HPDE6-E6E7 (cell line): ENCODE measurements around the gene FBXO10.
A peak's percentile ranks its signal among the peaks of the same experiment; 100 is the strongest.
"Not testable (repeated sequence)": the region's sequence is repeated elsewhere in the genome, so short reads cannot be mapped to it uniquely, and the experiment has no call there.

Source experiments
- DNase-seq: peaks from one replicate; pipeline ENCODE4 v3.0.0; 2011; ENCODE audit warnings: missing footprints; ENCODE audit errors: extremely low spot score

FBXO10 gene

GRCh38 chr9:37512437-37512836 lies 63.7 kb downstream of the FBXO10 start:
- DNase-seq, result no peak

GRCh38 chr9:37511016-37512010 lies 64.9 kb downstream of the FBXO10 start:
- no peak for DNase-seq

GRCh38 chr9:37510053-37510452 lies 66.1 kb downstream of the FBXO10 start:
- not testable (repeated sequence) for DNase-seq

GRCh38 chr9:37509536-37509935 lies 66.6 kb downstream of the FBXO10 start:
- no peak for DNase-seq

GRCh38 chr9:37508834-37509206 lies 67.4 kb downstream of the FBXO10 start:
- DNase-seq, result no peak

GRCh38 chr9:37508135-37508833 lies 67.9 kb downstream of the FBXO10 start:
- no peak for DNase-seq

GRCh38 chr9:37507566-37508134 lies 68.5 kb downstream of the FBXO10 start:
- DNase-seq, result no peak

GRCh38 chr9:37504605-37505004 lies 71.6 kb downstream of the FBXO10 start:
- no peak for DNase-seq

- DNase-seq, result no peak
Measured at GRCh38 chr9:37503736-37504135, 72.4 kb downstream of the FBXO10 start.

- no peak for DNase-seq
Measured at GRCh38 chr9:37501957-37502596, 74.1 kb downstream of the FBXO10 start.

- DNase-seq, result no peak
Measured at GRCh38 chr9:37499297-37499696, 76.9 kb downstream of the FBXO10 start.

- no peak for DNase-seq
Measured at GRCh38 chr9:37498457-37498856, 77.7 kb downstream of the FBXO10 start.

- DNase-seq, result no peak
Measured at GRCh38 chr9:37497320-37497719, 78.9 kb downstream of the FBXO10 start.

GRCh38 chr9:37496020-37496419 lies 80.2 kb downstream of the FBXO10 start:
- DNase-seq, result no peak

GRCh38 chr9:37495571-37495970 lies 80.6 kb downstream of the FBXO10 start:
- DNase-seq, result no peak

- no peak for DNase-seq
Measured at GRCh38 chr9:37491939-37492338, 84.2 kb downstream of the FBXO10 start.

- peak; percentile 19 for DNase-seq
Measured at GRCh38 chr9:37486616-37487548, 89.3 kb downstream of the FBXO10 start.

- DNase-seq, result no peak
Measured at GRCh38 chr9:37486256-37486615, 89.9 kb downstream of the FBXO10 start.

- DNase-seq, result peak; percentile 99
Measured at GRCh38 chr9:37485389-37486255, 90.6 kb downstream of the FBXO10 start, which contains the start of gene POLR1E. Gene POLR1E (plus strand): TSS chr9:37485948. CDS start chr9:37486048, 100 bp downstream.

GRCh38 chr9:37480759-37481158 lies 95.4 kb downstream of the FBXO10 start:
- DNase-seq, result no peak
